HL-60 (cell line): ENCODE results near the gene MS4A12.

Source experiments
- GABPA ChIP-seq: IDR thresholded peaks from 2 replicates; pipeline ENCODE4 v1.6.1; 2012; ENCODE audit warnings: low read depth
- POLR2AphosphoS5 ChIP-seq: IDR thresholded peaks from 2 replicates; pipeline ENCODE4 v1.6.1; 2012; ENCODE audit warnings: low read depth
- TF ChIP-seq, protein P1 (sequence below): IDR thresholded peaks from one replicate; pipeline ENCODE4 v1.5.1; 2011; ENCODE audit warnings: low read length, control low read depth, inconsistent platforms; ENCODE audit not compliant: insufficient read depth
- TF ChIP-seq, protein P2 (sequence below): IDR thresholded peaks from 2 replicates; pipeline ENCODE4 v1.6.1; 2012; ENCODE audit warnings: low read depth; ENCODE audit not compliant: insufficient replicate concordance

DNA sequence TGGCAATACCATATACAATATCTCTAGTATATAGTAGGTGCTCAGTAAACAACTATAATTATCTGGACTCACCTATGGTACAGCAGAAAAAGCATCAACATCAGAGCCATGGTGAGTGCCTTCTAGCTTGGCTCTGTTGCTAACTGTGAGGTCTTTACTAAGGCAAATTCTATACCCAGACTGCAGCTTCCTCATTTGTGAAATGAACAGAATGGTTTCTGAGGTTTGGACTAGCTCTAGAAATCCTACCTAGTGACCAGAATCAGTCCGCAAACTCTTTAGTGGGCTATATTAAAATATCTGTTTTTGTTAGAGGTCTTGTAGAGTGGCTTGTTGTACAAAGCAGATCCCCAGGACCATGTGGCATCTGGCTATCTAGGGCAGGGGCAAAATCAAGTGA is 33.2 kb upstream of the MS4A12 start:
- TF ChIP-seq, protein P1, sequence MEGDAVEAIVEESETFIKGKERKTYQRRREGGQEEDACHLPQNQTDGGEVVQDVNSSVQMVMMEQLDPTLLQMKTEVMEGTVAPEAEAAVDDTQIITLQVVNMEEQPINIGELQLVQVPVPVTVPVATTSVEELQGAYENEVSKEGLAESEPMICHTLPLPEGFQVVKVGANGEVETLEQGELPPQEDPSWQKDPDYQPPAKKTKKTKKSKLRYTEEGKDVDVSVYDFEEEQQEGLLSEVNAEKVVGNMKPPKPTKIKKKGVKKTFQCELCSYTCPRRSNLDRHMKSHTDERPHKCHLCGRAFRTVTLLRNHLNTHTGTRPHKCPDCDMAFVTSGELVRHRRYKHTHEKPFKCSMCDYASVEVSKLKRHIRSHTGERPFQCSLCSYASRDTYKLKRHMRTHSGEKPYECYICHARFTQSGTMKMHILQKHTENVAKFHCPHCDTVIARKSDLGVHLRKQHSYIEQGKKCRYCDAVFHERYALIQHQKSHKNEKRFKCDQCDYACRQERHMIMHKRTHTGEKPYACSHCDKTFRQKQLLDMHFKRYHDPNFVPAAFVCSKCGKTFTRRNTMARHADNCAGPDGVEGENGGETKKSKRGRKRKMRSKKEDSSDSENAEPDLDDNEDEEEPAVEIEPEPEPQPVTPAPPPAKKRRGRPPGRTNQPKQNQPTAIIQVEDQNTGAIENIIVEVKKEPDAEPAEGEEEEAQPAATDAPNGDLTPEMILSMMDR = no peak
- TF ChIP-seq, protein P2, sequence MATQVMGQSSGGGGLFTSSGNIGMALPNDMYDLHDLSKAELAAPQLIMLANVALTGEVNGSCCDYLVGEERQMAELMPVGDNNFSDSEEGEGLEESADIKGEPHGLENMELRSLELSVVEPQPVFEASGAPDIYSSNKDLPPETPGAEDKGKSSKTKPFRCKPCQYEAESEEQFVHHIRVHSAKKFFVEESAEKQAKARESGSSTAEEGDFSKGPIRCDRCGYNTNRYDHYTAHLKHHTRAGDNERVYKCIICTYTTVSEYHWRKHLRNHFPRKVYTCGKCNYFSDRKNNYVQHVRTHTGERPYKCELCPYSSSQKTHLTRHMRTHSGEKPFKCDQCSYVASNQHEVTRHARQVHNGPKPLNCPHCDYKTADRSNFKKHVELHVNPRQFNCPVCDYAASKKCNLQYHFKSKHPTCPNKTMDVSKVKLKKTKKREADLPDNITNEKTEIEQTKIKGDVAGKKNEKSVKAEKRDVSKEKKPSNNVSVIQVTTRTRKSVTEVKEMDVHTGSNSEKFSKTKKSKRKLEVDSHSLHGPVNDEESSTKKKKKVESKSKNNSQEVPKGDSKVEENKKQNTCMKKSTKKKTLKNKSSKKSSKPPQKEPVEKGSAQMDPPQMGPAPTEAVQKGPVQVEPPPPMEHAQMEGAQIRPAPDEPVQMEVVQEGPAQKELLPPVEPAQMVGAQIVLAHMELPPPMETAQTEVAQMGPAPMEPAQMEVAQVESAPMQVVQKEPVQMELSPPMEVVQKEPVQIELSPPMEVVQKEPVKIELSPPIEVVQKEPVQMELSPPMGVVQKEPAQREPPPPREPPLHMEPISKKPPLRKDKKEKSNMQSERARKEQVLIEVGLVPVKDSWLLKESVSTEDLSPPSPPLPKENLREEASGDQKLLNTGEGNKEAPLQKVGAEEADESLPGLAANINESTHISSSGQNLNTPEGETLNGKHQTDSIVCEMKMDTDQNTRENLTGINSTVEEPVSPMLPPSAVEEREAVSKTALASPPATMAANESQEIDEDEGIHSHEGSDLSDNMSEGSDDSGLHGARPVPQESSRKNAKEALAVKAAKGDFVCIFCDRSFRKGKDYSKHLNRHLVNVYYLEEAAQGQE = no peak
- TF ChIP-seq POLR2AphosphoS5 = no peak
- TF ChIP-seq GABPA = no peak
